Astrocyte of the cerebellum (primary cell): ENCODE data around the gene ACP6.

Experiments
- DNase-seq: peaks from one replicate; pipeline ENCODE4 v3.0.0-alpha.2; 2011; ENCODE audit warnings: low read depth
- H3K4me3 ChIP-seq: 2 replicates; pipeline ENCODE4 v1.5.1; 2011; ENCODE audit warnings: mild to moderate bottlenecking, low read depth, low read length, moderate library complexity
- in situ Hi-C: cut with HindIII; loops from 2 replicates; pipeline ENCODE4 v1.10.0; 2017; ENCODE audit warnings: low sequenced_read_pairs
- TF ChIP-seq, protein P1 (sequence below): IDR thresholded peaks from 2 replicates; pipeline ENCODE4 v1.5.1; 2012; ENCODE audit warnings: low read length, low read depth, moderate library complexity, mild to moderate bottlenecking; ENCODE audit errors: missing control alignments

ACP6 gene

GRCh38 chr1:147597010-147597409 lies 73.3 kb downstream of the ACP6 start:
- no peak overlapping the region for H3K4me3 ChIP-seq
- TF ChIP-seq, protein P1, sequence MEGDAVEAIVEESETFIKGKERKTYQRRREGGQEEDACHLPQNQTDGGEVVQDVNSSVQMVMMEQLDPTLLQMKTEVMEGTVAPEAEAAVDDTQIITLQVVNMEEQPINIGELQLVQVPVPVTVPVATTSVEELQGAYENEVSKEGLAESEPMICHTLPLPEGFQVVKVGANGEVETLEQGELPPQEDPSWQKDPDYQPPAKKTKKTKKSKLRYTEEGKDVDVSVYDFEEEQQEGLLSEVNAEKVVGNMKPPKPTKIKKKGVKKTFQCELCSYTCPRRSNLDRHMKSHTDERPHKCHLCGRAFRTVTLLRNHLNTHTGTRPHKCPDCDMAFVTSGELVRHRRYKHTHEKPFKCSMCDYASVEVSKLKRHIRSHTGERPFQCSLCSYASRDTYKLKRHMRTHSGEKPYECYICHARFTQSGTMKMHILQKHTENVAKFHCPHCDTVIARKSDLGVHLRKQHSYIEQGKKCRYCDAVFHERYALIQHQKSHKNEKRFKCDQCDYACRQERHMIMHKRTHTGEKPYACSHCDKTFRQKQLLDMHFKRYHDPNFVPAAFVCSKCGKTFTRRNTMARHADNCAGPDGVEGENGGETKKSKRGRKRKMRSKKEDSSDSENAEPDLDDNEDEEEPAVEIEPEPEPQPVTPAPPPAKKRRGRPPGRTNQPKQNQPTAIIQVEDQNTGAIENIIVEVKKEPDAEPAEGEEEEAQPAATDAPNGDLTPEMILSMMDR = no peak
- no peak for DNase-seq
- in situ Hi-C loops = no loop called here
